ENCODE data around the gene SH3BP4. TPM values are rescaled to one million over a fixed set of nuclear protein-coding genes. Genes with fewer than 3 reads are reported as not detected.

The SH3BP4 gene
- total and polyA plus RNA-seq, 2 donors (not counting 1 experiment from before 2014, with no cell fraction given), result 1.00 to 1.3 TPM

- POLR2A ChIA-PET, result no interaction called here
- Histone ChIP-seq H3K4me2 (replicated peaks; ENCODE audit: low read depth, low read length, poor library complexity, severe bottlenecking) (no peak overlapping the region), H3K36me3 (replicated peaks in 1 of 2; ENCODE audit: control extremely low read depth in 1 of 2, control insufficient read depth in 1 of 2, extremely low read depth in 1 of 2, insufficient read depth in 2 of 2, low read length in 1 of 2) (no peaks in the 10 kb centered on the region), H4K20me1 (ENCODE audit: control insufficient read depth, insufficient read depth, low read length, poor library complexity, severe bottlenecking) (no peaks in the 10 kb centered on the region), H3K9ac (ENCODE audit: low read length) (no peak overlapping the region), H3K4me3 (ENCODE audit: control extremely low read depth in 1 of 5, extremely low read depth in 1 of 5, insufficient read depth in 1 of 5, low read depth in 2 of 5, low read length in 4 of 5) (no peak overlapping the region), H2AFZ (ENCODE audit: insufficient read depth, low read depth, low read length, poor library complexity, severe bottlenecking) (no peak overlapping the region), H3K27me3 (replicated peaks in 1 of 4; ENCODE audit: control extremely low read depth in 1 of 4, control insufficient read depth in 3 of 4, insufficient read depth in 4 of 4, low read length in 3 of 4) (peaks cover 0 to 6% (median 0%) of the 10 kb centered on the region in 4 experiments), H3K4me1 (ENCODE audit: control insufficient read depth in 2 of 2, insufficient read depth in 2 of 2, low read length in 2 of 2) (peaks cover 3 to 9% of the 10 kb centered on the region in 2 donors), H3K79me2 (ENCODE audit: control insufficient read depth, insufficient read depth, low read length) (no peaks in the 10 kb centered on the region), H3K9me3 (ENCODE audit: control extremely low read depth in 1 of 3, control insufficient read depth in 2 of 3, insufficient read depth in 1 of 3, low read length in 2 of 3) (peaks cover 0 to 12% (median 0%) of the 10 kb centered on the region in 3 donors), H3K27ac (ENCODE audit: low read length in 2 of 2) (no peak overlapping the region)
- TF ChIP-seq, protein P1, sequence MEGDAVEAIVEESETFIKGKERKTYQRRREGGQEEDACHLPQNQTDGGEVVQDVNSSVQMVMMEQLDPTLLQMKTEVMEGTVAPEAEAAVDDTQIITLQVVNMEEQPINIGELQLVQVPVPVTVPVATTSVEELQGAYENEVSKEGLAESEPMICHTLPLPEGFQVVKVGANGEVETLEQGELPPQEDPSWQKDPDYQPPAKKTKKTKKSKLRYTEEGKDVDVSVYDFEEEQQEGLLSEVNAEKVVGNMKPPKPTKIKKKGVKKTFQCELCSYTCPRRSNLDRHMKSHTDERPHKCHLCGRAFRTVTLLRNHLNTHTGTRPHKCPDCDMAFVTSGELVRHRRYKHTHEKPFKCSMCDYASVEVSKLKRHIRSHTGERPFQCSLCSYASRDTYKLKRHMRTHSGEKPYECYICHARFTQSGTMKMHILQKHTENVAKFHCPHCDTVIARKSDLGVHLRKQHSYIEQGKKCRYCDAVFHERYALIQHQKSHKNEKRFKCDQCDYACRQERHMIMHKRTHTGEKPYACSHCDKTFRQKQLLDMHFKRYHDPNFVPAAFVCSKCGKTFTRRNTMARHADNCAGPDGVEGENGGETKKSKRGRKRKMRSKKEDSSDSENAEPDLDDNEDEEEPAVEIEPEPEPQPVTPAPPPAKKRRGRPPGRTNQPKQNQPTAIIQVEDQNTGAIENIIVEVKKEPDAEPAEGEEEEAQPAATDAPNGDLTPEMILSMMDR (IDR thresholded peaks at IDR 0.05), result no peak
- TF ChIP-seq EZH2 (IDR thresholded peaks at IDR 0.05; ENCODE audit: borderline replicate concordance, insufficient read depth, low read depth, low read length, poor library complexity, severe bottlenecking), result no peak
- no peak overlapping the region for H3K27ac Mint-ChIP-seq
- WGBS (ENCODE audit: insufficient coverage), result 93% methylated on average over 4 of the region's 14 CpGs
- intact Hi-C loops (cut with micrococcal nuclease), result no loop called here
- no peaks in the 10 kb centered on the region for H3K9me3 Mint-ChIP-seq (ENCODE audit: insufficient read depth)
- no peak overlapping the region for H3K4me3 Mint-ChIP-seq
- H3K27me3 Mint-ChIP-seq, result peaks cover 8% of the 10 kb centered on the region
- CTCF ChIA-PET, result no interaction called here
- peaks cover 4% of the 10 kb centered on the region for H3K4me1 Mint-ChIP-seq
- DNase-seq, result no peak
- ATAC-seq (ENCODE audit: low read depth), result no peak
Measured at GRCh38 chr2:234988491-234988890, 36.7 kb downstream of the SH3BP4 start.

DNA sequence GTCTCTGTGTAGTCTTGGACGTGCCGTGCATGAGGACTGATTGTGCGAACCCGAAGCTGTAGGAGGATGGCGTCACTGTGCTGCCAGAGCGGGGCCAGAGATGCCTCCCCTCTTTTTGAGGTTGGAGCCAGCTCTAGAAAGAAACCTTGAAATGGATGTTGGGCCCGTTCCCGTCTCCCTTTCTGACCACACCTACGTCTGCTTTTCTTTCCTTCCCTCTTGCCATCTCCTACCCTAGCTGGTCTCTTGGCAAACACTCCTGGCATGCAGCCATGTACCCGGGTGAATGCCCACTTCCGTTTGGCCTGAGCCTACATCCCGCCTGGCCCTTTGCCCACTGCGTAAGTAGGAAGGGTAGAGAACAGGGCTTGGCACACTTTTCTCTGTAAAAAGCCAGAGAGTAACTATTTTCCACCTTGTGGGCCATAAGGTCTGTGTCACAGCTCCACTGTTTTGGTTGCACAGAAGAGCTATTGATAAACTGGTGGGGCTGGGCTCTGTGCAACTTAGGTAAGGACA is 37.4 kb downstream of the SH3BP4 start:
- TF ChIP-seq EZH2 (IDR thresholded peaks at IDR 0.05; ENCODE audit: borderline replicate concordance, insufficient read depth, low read depth, low read length, poor library complexity, severe bottlenecking), result no peak
- TF ChIP-seq, protein P1 (IDR thresholded peaks at IDR 0.05), result no peak

More for the DNA sequence above, 37.4 kb downstream of the SH3BP4 start:
- Histone ChIP-seq H3K9me3 (ENCODE audit: control extremely low read depth in 1 of 3, control insufficient read depth in 2 of 3, insufficient read depth in 1 of 3, low read length in 2 of 3) (peaks cover 0 to 12% (median 0%) of the 10 kb centered on the region in 3 donors), H3K27ac (ENCODE audit: low read length in 2 of 2) (no peak overlapping the region), H3K36me3 (replicated peaks in 1 of 2; ENCODE audit: control extremely low read depth in 1 of 2, control insufficient read depth in 1 of 2, extremely low read depth in 1 of 2, insufficient read depth in 2 of 2, low read length in 1 of 2) (no peaks in the 10 kb centered on the region), H3K27me3 (replicated peaks in 1 of 4; ENCODE audit: control extremely low read depth in 1 of 4, control insufficient read depth in 3 of 4, insufficient read depth in 4 of 4, low read length in 3 of 4) (peaks cover 0 to 6% (median 0%) of the 10 kb centered on the region in 4 experiments), H3K4me3 (ENCODE audit: control extremely low read depth in 1 of 5, extremely low read depth in 1 of 5, insufficient read depth in 1 of 5, low read depth in 2 of 5, low read length in 4 of 5) (no peak overlapping the region), H3K4me2 (replicated peaks; ENCODE audit: low read depth, low read length, poor library complexity, severe bottlenecking) (no peak overlapping the region), H4K20me1 (ENCODE audit: control insufficient read depth, insufficient read depth, low read length, poor library complexity, severe bottlenecking) (no peaks in the 10 kb centered on the region), H2AFZ (ENCODE audit: insufficient read depth, low read depth, low read length, poor library complexity, severe bottlenecking) (no peak overlapping the region), H3K9ac (ENCODE audit: low read length) (no peak overlapping the region), H3K4me1 (ENCODE audit: control insufficient read depth in 2 of 2, insufficient read depth in 2 of 2, low read length in 2 of 2) (peaks cover 11 to 17% of the 10 kb centered on the region in 2 donors), H3K79me2 (ENCODE audit: control insufficient read depth, insufficient read depth, low read length) (no peaks in the 10 kb centered on the region)
- no peak for DNase-seq
- Mint-ChIP-seq H3K4me3 (no peak overlapping the region), H3K27ac (no peak overlapping the region), H3K27me3 (peaks cover 8% of the 10 kb centered on the region), H3K4me1 (peaks cover 11% of the 10 kb centered on the region), H3K9me3 (ENCODE audit: insufficient read depth) (no peaks in the 10 kb centered on the region)
- no peak for ATAC-seq (ENCODE audit: low read depth)
- WGBS (ENCODE audit: insufficient coverage), result 38% methylated on average over 13 of the region's 13 CpGs
- POLR2A ChIA-PET, result no interaction called here
- CTCF ChIA-PET, result no interaction called here
- intact Hi-C loops (cut with micrococcal nuclease), result no loop called here
